HL-60/S4 treated with retinoic acid at 250 ng/mL for 4 days and 3 days (cell line): ENCODE data around the gene BMPR1A.
"Not testable (repeated sequence)": the region's sequence is repeated elsewhere in the genome, so short reads cannot be mapped to it uniquely, and the experiment has no call there.

ENCODE experiments used
- in situ Hi-C: fragments of 300-500 bp; cut with MboI; formaldehyde crosslinking; loops from 2 replicates; pipeline ENCODE4 v1.7.0; 2022; ENCODE audit warnings: low sequenced_read_pairs

Gene BMPR1A

GRCh38 chr10:86936661-86937501 lies 180.5 kb downstream of the BMPR1A start:
- in situ Hi-C loops = no loop called here

DNA sequence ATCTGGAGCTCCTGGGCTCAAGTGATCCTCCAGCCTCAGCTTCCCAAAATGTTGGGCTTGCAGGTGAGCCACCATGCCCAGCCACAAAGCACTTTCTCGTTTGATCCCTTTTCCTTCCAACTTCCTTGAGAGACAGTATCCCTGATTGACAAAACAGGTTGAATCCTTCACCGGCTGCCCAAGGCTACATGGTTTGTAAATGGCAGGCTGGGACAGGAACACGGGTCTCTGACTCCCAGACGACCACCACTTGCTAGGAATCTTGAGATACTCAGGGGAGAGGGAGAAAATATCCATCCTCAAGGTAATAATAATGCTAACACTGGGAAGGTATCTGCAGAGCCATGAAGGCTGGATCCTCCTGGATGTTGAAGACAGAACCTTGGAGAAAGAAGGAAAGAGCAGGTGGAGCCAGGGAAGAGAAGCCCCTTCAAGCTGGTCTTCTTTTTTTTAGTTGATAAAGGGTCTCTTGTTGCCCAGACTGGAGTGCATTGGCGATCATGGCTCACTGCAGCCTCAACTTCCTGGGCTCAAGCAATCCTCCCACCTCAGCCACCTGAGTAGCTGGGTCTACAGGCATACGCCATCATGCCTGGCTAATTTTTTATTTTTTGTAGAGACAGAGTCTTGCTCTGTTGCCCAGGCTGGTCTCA lies 181.2 kb downstream of the BMPR1A start:
- in situ Hi-C loops = no loop called here

GRCh38 chr10:86938260-86938659 lies 181.8 kb downstream of the BMPR1A start:
- in situ Hi-C loops = no loop called here

DNA sequence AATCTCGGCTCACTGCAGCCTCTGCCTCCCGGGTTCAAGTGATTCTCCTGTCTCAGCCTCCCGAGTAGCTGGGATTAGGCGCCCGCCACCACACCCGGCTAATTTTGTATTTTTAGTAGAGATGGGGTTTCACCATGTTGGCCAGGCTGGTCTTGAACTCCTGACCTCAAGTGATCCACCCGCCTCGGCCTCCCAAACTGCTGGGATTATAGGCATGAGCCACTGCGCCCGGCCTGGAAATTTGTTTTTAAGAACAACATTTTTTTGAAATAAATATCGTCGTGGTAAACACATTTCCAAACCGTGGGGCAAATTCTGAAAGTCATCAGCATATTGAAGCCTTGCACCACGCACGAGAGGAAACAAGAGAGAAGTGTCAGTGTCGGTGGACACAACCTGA lies 183.7 kb downstream of the BMPR1A start:
- in situ Hi-C loops = not testable (repeated sequence)

- in situ Hi-C loops = no loop called here
Measured at GRCh38 chr10:86940677-86941076, 184.3 kb downstream of the BMPR1A start.

GRCh38 chr10:86941426-86941825 lies 185.0 kb downstream of the BMPR1A start:
- in situ Hi-C loops = no loop called here

- in situ Hi-C loops = no loop called here
Measured at GRCh38 chr10:86941991-86942421, 185.6 kb downstream of the BMPR1A start.

GRCh38 chr10:86942441-86943315 lies 186.3 kb downstream of the BMPR1A start:
- in situ Hi-C loops = no loop called here

DNA sequence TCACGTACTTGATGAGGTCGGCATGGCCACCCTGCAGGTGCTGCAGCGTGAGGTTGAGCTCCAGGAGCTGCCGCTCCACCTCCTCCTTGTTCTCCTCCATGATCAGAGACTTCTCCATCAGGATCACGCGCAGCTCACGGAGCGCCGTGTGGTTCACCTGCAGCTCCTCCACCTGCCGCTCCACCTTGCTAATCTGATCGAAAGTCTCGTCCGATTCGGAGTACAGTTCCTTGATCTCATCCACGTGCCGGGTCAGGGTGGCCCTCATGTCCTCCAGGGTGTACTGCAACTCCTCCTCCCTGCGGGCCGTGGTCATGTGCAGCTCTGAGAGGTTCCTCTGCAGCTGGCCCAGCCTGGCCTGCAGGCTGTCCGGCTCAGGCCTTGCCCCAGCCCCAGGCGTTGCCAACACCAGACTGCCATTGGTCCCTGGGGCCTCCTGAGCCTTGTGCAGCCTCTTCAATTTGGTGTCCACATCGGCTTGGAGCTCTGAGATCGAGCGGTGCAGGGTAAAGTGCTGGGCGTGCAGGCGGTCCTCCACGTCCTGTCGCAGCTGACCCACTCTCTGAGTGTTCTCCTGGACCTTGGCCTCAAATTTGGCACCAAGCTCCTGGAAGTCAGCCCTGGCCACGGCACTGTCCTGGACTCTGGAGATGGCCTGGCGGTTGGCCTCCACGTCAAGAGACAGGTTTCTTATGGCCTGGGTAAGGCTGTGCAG lies 187.1 kb downstream of the BMPR1A start:
- in situ Hi-C loops = no loop called here

- in situ Hi-C loops = no loop called here
Measured at GRCh38 chr10:86944031-86944419, 187.6 kb downstream of the BMPR1A start.

DNA sequence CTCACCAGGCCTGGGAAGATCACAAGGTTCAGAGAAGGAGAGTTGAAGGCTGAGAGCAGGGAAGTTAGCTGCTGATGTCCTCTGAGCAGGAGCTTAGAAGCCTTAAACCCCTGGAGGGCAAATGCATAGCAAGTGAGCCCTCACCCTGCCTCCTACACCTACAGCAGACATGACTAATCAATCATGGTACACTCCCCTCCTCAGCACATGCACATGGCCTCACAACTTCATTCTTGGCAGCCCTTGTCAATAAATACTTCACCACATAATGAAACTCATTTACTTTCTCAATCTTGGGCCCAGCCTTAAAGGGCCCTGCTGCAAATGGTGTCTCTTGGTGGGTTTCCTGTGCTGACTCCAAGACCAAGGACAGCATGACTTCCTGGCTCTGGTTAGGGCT lies 188.1 kb downstream of the BMPR1A start:
- in situ Hi-C loops = no loop called here

DNA sequence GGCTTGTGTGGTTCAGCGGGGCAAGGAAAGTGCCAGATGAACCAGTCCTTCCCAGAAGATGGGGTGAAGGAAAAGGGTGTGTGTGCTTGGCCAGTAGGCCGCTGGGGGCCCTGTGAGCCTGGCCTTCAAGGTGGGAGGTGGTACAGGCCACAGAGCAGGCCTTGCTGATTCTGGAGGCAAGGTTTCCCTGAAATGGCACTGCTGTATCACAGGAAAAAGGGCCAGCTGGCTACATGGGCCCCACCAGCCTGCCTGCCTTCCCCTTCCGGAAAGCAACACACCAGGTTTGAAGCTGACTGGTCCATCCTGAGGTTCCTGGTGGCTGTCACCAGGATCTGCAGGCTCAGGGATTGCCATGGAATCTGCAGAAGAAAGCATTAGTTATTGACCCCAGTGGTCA lies 188.5 kb downstream of the BMPR1A start:
- in situ Hi-C loops = no loop called here

DNA sequence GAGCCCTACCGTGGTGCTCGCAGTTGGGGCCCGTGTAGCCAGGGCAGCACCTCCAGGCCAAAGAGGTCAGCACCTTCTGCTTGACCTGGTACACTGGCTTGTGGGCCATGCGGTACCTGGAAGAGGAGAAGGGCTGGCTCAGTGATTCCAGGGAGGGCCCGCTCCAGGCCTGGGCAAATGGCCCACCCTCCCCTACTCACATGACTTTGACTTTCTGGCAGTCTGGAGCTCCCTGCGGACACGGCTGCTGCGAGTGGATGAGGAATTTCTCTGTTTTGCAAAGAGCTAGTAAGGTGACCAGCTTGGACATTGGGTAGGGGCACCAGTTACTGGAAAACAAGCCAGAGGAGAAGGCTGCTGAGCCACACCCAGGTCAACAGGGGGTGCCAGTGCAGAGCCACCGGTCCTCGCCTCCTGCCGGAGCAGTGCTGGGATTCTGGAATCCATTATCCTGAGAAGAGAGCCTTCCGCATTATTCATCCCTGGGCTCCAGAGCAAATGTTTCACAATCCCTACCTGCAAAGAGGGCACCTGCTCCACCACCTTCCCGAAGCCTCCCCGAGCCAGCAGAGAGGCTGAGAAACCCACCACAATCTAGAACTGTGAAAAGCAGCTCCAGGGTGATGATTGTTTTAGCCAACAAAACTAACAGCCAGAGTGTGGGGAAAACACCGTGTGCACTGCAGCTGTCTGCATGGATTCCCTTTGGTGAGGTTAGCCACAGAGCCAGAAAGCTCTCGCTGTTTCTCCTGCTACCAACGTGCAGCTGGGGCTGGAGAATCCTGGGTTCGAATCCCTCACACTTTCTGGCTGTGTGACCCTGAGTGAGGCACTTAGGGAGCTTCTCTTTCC lies 189.2 kb downstream of the BMPR1A start:
- in situ Hi-C loops = no loop called here

DNA sequence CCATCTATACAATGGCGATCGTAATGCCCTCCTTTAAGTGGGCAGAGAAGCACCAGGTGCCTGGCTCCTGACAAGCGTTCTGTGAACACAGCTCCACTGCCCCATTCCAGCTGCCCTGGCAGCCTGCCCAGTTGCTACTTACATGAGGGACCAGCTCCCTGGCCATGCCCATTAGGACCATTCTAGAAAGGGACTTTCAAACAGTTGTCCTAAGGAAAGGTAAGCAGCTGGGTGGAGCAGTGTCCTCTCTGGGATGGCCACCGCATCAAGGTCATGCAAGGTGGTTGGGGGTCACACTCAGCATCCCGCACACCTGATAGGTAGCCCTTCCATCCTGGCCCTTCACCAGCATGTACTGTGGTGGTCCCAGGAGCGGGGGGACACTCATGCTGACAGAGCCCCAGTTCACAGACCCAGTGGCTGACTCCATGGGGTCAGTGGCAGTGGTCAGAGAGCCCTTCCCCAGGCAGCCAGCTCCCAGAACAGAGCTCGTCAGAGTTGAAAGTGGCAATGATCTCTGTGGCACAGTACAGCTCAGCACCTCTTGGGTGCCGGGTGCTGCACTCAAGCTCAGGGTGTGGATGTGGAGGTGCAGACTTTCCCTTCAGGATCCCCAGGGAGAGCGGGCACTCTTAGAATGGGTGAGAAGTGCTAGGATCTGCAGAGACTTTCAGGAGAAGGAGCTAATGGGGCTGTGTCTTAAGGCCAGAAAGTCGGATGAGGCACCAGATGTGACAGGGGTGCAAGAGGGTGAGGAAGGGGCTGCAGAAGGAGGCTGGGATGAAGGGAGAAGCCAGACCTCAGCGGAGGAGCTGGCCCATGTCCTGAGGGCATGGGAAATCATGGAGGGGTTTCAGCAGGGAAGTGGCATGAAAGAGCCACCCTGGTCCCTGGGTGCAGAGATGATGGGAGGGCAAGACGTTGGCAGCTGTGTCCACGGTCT lies 190.1 kb downstream of the BMPR1A start:
- in situ Hi-C loops = no loop called here

- in situ Hi-C loops = not testable (repeated sequence)
Measured at GRCh38 chr10:86947806-86948205, 191.4 kb downstream of the BMPR1A start.

- in situ Hi-C loops = no loop called here
Measured at GRCh38 chr10:86950349-86950748, 193.9 kb downstream of the BMPR1A start.

- in situ Hi-C loops = no loop called here
Measured at GRCh38 chr10:86951184-86951761, 194.9 kb downstream of the BMPR1A start.

GRCh38 chr10:86952106-86952505 lies 195.7 kb downstream of the BMPR1A start:
- in situ Hi-C loops = no loop called here
